ENCODE measurements around the gene CNKSR1.

CNKSR1 gene

DNA sequence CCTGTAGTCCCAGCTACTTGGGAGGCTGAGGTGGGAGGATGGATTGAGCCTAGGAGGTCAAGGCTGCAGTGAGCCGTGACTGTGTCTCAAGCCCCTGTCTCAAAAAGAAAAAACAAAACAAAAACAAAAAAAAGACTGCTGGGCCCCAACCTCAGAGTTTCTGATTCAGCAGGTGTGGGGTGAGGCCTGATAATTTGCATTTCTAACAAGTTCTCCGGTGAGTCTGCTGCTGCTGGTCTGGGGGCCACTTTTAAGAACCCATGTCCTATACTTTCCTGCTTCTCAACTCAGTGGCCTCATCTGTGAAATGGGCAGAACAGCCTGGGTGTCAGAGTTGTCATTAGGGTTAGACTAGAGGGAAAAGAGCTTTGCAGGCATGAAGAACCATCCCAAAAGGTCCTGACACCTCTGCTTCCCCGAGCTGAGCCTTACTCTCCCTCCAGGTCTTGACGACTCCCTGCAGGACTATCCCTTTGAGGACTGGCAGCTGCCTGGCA, 2.8 kb downstream of the CNKSR1 start:
- no peak for TF ChIP-seq CTCF (conservative IDR thresholded peaks at IDR 0.05; ENCODE audit: low read length)
- no peak overlapping the region for H3K4me3 ChIP-seq (ENCODE audit: low read length)
- DNase-seq (ENCODE audit: low read depth): no peak

GRCh38 chr1:26181586-26182382, 4.5 kb downstream of the CNKSR1 start:
- no peak overlapping the region for H3K4me3 ChIP-seq (ENCODE audit: low read length)
- DNase-seq (ENCODE audit: low read depth): no peak
- TF ChIP-seq CTCF (conservative IDR thresholded peaks at IDR 0.05; ENCODE audit: low read length): no peak

DNA sequence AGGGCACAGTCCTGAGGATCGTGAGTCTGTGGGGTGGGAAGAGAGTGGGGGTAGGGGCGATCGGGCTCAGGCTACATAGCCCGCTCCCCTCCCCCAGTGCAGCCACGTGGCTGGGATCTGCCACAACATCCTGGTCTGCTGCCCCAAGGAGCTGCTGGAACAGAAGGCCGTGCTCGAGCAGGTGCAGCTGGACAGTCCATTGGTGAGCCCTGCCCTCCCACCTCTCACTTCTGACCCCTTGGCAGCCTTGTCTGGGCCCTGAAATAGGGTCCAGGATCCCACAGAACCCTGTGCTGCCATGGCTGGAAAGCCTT, 5.0 kb downstream of the CNKSR1 start:
- no peak overlapping the region for H3K4me3 ChIP-seq (ENCODE audit: low read length)
- no peak for DNase-seq (ENCODE audit: low read depth)
- TF ChIP-seq CTCF (conservative IDR thresholded peaks at IDR 0.05; ENCODE audit: low read length): no peak

GRCh38 chr1:26184086-26184485, 6.8 kb downstream of the CNKSR1 start:
- no peak for DNase-seq (ENCODE audit: low read depth)
- no peak overlapping the region for H3K4me3 ChIP-seq (ENCODE audit: low read length)
- no peak for TF ChIP-seq CTCF (conservative IDR thresholded peaks at IDR 0.05; ENCODE audit: low read length)

DNA sequence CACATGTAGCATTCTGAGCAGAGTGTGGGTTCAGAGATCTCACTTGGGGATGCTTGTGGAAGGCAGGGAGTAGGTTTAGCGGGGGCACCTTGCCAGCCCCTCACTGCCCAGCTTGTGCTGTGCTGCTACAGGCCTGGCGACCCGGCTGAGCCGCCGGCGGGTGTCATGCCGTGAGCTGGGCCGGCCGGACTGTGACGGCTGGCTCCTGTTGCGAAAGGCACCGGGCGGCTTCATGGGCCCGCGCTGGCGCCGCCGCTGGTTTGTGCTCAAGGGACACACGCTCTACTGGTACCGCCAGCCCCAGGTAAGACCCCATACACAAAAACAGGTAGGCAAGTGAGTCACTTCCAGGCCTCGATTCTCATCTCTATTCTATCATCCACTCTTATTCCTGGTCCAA, 7.6 kb downstream of the CNKSR1 start:
- H3K4me3 ChIP-seq (ENCODE audit: low read length): no peak overlapping the region
- no peak for TF ChIP-seq CTCF (conservative IDR thresholded peaks at IDR 0.05; ENCODE audit: low read length)
- DNase-seq (ENCODE audit: low read depth): no peak

GRCh38 chr1:26187882-26188281, 10.6 kb downstream of the CNKSR1 start:
- no peak for DNase-seq (ENCODE audit: low read depth)
- no peak for TF ChIP-seq CTCF (conservative IDR thresholded peaks at IDR 0.05; ENCODE audit: low read length)
- H3K4me3 ChIP-seq (ENCODE audit: low read length): no peak overlapping the region

GRCh38 chr1:26188477-26188876, 11.2 kb downstream of the CNKSR1 start:
- no peak for TF ChIP-seq CTCF (conservative IDR thresholded peaks at IDR 0.05; ENCODE audit: low read length)
- no peak overlapping the region for H3K4me3 ChIP-seq (ENCODE audit: low read length)
- DNase-seq (ENCODE audit: low read depth): no peak

All from AG10803 (cell line).